ENCODE results near the gene ITIH1.
"Not testable (repeated sequence)": the region's sequence is repeated elsewhere in the genome, so short reads cannot be mapped to it uniquely, and the experiment has no call there.

Gene ITIH1

GRCh38 chr3:52777127-52777958 lies at the start of gene ITIH1:
Gene ITIH1, plus strand, starts transcription at chr3:52777599. Its CDS starts 17 bp downstream, at chr3:52777616.
- peak; percentile 26 for DNase-seq

- DNase-seq = not testable (repeated sequence)
These were observed 48.6 kb upstream of the ITIH1 start for GRCh38 chr3:52728753-52729152.

- no peak for DNase-seq
These were observed 46.7 kb upstream of the ITIH1 start for GRCh38 chr3:52730681-52731080.

- no peak for DNase-seq
These were observed 45.8 kb upstream of the ITIH1 start for GRCh38 chr3:52731590-52731989.

GRCh38 chr3:52733256-52733891 lies 44.0 kb upstream of the ITIH1 start:
- DNase-seq = no peak

- no peak for DNase-seq
These were observed 37.7 kb upstream of the ITIH1 start for GRCh38 chr3:52739730-52740129.

DNA sequence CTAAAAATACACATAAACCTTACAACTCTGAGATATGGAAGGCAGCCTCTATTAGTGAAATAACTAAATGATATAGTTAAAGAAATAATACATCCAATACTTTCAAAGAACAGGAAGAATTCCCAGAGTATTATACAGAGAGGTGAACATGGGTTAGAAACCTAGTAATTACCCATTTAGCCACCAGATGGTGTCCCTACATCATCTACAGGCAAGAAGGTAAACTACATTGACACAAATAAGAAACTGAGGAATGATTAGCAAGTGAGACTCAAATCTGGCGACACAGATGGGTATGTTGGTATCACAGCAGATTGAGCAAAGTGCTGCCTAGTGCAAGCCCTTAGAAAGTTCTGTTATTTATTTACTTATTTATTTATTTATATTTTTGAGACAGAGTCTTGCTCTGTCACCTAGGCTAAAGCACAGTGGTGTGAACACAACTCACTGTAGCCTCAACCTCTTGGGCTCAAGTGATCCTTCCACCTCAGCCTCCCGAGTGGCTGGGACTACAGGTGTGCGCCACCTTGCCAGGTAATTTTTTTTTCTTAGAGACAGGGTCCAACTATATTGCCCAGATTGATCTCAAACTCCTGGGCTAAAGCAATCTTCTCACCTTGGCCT lies 34.9 kb upstream of the ITIH1 start:
- no peak for DNase-seq

GRCh38 chr3:52743152-52743551 lies 34.2 kb upstream of the ITIH1 start:
- no peak for DNase-seq

DNA sequence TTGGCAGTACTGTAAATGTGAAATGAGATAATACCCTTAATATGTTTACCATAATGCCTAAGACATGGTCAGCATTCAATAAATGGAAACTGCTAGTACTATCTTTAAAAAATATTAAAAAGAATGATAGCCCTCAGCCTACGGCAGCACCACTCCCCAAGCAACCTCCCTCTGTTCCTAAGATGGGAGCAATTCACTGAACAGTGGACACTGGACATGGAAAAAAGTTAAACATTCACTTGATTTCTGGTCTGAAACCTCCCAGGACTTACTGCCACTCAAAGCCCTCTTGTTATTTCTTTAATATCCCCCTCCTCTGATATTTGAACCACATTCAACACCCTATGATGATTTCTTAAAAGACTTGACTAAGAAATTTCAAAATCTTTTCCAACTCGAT lies 33.7 kb upstream of the ITIH1 start:
- no peak for DNase-seq

- DNase-seq = no peak
These were observed 25.2 kb upstream of the ITIH1 start for GRCh38 chr3:52752045-52752660.

GRCh38 chr3:52754373-52754772 lies 23.0 kb upstream of the ITIH1 start:
- no peak for DNase-seq

DNA sequence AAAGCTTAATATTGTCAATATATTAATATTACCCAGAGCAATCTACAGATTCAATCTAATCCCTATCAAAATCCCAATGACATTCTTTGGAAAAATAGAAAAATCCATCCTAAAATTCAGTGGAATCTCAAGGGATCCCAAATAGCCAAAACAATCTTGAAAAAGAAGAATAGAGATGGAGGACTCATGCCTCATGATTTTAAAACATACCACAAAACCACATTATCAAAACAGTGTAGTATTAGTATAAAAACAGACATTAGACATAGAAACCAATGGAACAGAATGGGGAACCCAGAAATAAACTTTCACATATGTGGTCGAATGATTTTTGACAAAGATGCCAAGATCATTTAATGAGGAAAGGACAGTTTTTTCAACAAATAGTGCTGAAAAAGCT lies 21.3 kb upstream of the ITIH1 start:
- DNase-seq = no peak

- DNase-seq = no peak
These were observed 13.9 kb upstream of the ITIH1 start for GRCh38 chr3:52763466-52763865.

DNA sequence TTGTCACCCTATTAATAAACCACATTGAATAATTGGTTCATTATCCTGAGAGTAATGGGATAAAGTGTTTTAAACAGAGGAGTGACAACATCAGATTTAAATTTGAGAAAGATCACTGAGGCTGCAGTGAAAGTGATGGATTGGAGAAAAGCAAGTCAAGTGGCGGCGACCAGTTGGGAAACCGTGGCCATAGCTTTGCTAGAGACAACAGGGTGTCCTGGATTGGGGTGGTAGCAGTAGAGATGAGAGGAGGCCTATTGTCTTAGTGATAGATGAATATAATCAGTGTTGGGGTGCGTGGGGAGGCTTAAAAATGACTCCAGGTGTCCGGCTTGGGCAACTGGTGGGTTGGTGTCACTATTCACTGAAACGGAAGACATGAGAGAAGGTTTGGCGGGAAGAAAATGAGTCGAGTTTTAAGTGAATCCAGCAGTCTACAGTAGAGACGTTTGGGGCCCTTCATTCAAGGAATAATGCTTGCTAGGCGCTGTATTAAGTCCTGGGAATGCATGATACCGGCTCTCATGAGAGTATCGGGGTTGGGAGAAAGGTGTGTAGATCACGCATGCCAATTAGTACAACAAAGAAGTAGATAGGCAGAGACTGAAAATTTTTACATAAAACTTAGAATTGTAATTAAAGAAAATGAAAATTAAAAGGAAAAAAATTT lies 7.5 kb upstream of the ITIH1 start:
- DNase-seq = no peak

- peak; percentile 84 for DNase-seq
These were observed 6.7 kb upstream of the ITIH1 start, which contains the start of gene NEK4 for GRCh38 chr3:52770496-52771333. Gene NEK4, minus strand, starts transcription at chr3:52770940. Its CDS starts 194 bp downstream, at chr3:52770746.

DNA sequence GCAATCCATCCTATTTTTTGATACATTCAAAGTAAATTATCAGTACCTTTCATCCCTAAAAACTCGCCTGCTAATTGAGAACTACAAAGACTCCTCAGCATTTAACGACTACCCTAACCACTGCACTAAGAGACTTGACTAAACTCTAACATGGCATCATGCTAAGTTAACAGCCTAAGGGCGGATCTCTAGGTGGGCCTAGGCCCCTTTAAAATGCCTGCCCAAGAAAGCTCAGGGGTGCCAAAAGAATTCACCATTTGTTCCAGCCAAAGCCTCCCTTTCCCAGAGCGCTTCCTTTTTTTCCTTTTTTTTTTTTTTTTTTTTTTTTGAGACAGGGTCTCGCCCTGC lies 6.1 kb upstream of the ITIH1 start:
- DNase-seq = no peak

GRCh38 chr3:52771702-52772101 lies 5.7 kb upstream of the ITIH1 start:
- DNase-seq = no peak

- DNase-seq = peak; percentile 17
These were observed 3.9 kb upstream of the ITIH1 start for GRCh38 chr3:52773361-52774065.

GRCh38 chr3:52774066-52774713 lies 3.2 kb upstream of the ITIH1 start:
- peak; percentile 19 for DNase-seq
